BLaER1 treated with 17β-estradiol and CSF1 and Interleukin-3, amounts not matched to agents 10 nM and 100 nM (cell line): ENCODE measurements around the gene ZC2HC1C.

Experiments used
- H3K27ac ChIP-seq, 11 experiments: shearing (Covaris generic); formaldehyde crosslinking; 2 replicates each; pipeline ENCODE4 v1.8.1; 2022
- H3K27me3 ChIP-seq, 11 experiments: shearing (Covaris generic); formaldehyde crosslinking; 2 replicates each; pipeline ENCODE4 v1.8.1; 2022
- H3K36me3 ChIP-seq, 11 experiments: shearing (Covaris generic); formaldehyde crosslinking; 2 replicates each; pipeline ENCODE4 v1.8.1; 2022
- H3K4me1 ChIP-seq, 10 experiments: shearing (Covaris generic); formaldehyde crosslinking; 2 replicates each; pipeline ENCODE4 v1.8.1; 2022
- H3K4me2 ChIP-seq, 11 experiments: shearing (Covaris generic); formaldehyde crosslinking; 2 replicates each; pipeline ENCODE4 v1.8.1; 2022
- H3K4me3 ChIP-seq, 10 experiments: shearing (Covaris generic); formaldehyde crosslinking; 2 replicates each; pipeline ENCODE4 v1.8.1; 2022
- H3K9ac ChIP-seq, 11 experiments: shearing (Covaris generic); formaldehyde crosslinking; 2 replicates each; pipeline ENCODE4 v1.8.1; 2022
- H3K9me3 ChIP-seq, 11 experiments: shearing (Covaris generic); formaldehyde crosslinking; replicated peaks in 1 of 11; 2 replicates each; pipeline ENCODE4 v1.8.1; 2022
- H4K20me1 ChIP-seq, 11 experiments: shearing (Covaris generic); formaldehyde crosslinking; 2 replicates each; pipeline ENCODE4 v1.8.1; 2022
- Cebpa-rat ChIP-seq, 11 experiments: shearing (Covaris generic); IDR thresholded peaks; 2 replicates each; pipeline ENCODE4 v1.8.1; 2022

Gene ZC2HC1C

DNA sequence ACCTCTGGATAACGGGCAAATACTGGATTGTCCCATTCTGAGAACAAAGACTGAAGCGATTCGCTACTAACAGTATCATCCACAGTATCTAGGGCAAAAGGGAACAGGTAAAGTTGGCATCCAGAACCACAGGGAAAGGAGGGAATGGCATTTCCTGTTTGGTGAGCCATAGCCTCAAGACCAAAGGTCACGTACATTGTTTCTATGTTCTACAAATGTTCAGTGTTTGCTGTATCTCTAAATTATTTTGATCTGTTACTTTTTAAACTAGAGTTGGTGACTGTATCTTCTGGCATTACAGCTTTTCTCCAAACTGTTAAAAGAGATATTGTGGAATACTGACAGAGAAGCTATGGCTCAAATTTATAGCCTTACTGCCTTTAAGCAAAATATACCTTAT lies 27.8 kb upstream of the ZC2HC1C start:
- H3K36me3 ChIP-seq = peaks cover 0 to 14% (median 4%) of the 10 kb centered on the region in 11 experiments; a peak in 9 of 22 replicates
- H3K4me2 ChIP-seq = no peak overlapping the region

GRCh38 chr14:75042035-75042434 lies 27.4 kb upstream of the ZC2HC1C start:
- Histone ChIP-seq H4K20me1 (no peaks in the 10 kb centered on the region), H3K27me3 (no peaks in the 10 kb centered on the region), H3K9ac (no peak overlapping the region), H3K4me3 (no peak overlapping the region), H3K4me2 (no peak overlapping the region), H3K9me3 (no peaks in the 10 kb centered on the region), H3K36me3 (peaks cover 0 to 14% (median 4%) of the 10 kb centered on the region in 11 experiments; a peak in 9 of 22 replicates), H3K4me1 (no peaks in the 10 kb centered on the region), H3K27ac (no peak overlapping the region)
- no peak for TF ChIP-seq Cebpa-rat (IDR thresholded peaks at IDR 0.05)

More for the DNA sequence above, 27.8 kb upstream of the ZC2HC1C start:
- Histone ChIP-seq H3K9me3 (no peaks in the 10 kb centered on the region), H3K27ac (no peak overlapping the region), H3K4me1 (no peaks in the 10 kb centered on the region), H3K27me3 (no peaks in the 10 kb centered on the region), H3K4me3 (no peak overlapping the region), H4K20me1 (no peaks in the 10 kb centered on the region), H3K9ac (no peak overlapping the region)
- TF ChIP-seq Cebpa-rat (IDR thresholded peaks at IDR 0.05) = no peak

GRCh38 chr14:75044322-75044721 lies 25.1 kb upstream of the ZC2HC1C start:
- Histone ChIP-seq H3K9ac (no peak overlapping the region), H3K9me3 (no peaks in the 10 kb centered on the region), H3K36me3 (peaks cover 0 to 10% (median 4%) of the 10 kb centered on the region in 11 experiments; a peak in 7 of 22 replicates), H4K20me1 (no peaks in the 10 kb centered on the region), H3K27ac (no peak overlapping the region), H3K27me3 (peaks cover 0 to 3% (median under 1%) of the 10 kb centered on the region in 11 experiments; a peak in 7 of 22 replicates), H3K4me2 (no peak overlapping the region), H3K4me1 (no peaks in the 10 kb centered on the region), H3K4me3 (no peak overlapping the region)
- TF ChIP-seq Cebpa-rat (IDR thresholded peaks at IDR 0.05) = no peak

- no peak for TF ChIP-seq Cebpa-rat (IDR thresholded peaks at IDR 0.05)
- Histone ChIP-seq H4K20me1 (no peaks in the 10 kb centered on the region), H3K4me3 (no peak overlapping the region), H3K4me2 (no peak overlapping the region), H3K9ac (no peak overlapping the region), H3K27ac (no peak overlapping the region), H3K4me1 (no peaks in the 10 kb centered on the region), H3K36me3 (peaks cover 0 to 10% (median 5%) of the 10 kb centered on the region in 11 experiments; a peak in 7 of 22 replicates), H3K9me3 (no peaks in the 10 kb centered on the region), H3K27me3 (peaks cover 0 to 7% (median 5%) of the 10 kb centered on the region in 11 experiments; a peak in 9 of 22 replicates)
Observed at GRCh38 chr14:75044752-75045151, 24.7 kb upstream of the ZC2HC1C start.

DNA sequence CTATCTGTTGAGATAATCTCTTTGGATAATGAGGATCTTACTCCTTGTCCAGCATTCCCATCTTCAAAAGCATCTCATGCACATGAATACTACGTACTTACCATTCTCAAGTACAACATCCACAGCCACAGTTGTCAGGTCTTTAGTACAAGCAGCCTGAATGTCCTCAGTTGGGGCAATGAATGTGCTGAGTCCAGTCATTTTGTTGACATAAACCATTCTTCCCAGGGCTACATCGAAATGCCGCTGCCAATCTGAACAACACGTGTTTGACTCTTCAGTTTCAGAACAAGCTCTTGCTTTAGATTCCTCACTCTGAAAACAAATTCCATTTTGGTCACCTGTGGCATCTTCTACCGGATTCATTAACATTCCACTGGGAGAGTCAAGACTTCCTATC lies 23.2 kb upstream of the ZC2HC1C start:
- Histone ChIP-seq H3K36me3 (peaks cover 0 to 7% (median 3%) of the 10 kb centered on the region in 11 experiments; a peak in 7 of 22 replicates), H3K4me2 (no peak overlapping the region), H3K4me1 (peaks cover 0 to 13% (median 8%) of the 10 kb centered on the region in 10 experiments; a peak in 10 of 20 replicates), H3K27ac (no peak overlapping the region), H3K9me3 (peaks cover 0 to 5% (median 0%) of the 10 kb centered on the region in 11 experiments; a peak in 1 of 22 replicates), H3K27me3 (peaks cover 12 to 22% (median 20%) of the 10 kb centered on the region in 11 experiments), H4K20me1 (no peaks in the 10 kb centered on the region), H3K9ac (no peak overlapping the region), H3K4me3 (no peak overlapping the region)
- no peak for TF ChIP-seq Cebpa-rat (IDR thresholded peaks at IDR 0.05)

DNA sequence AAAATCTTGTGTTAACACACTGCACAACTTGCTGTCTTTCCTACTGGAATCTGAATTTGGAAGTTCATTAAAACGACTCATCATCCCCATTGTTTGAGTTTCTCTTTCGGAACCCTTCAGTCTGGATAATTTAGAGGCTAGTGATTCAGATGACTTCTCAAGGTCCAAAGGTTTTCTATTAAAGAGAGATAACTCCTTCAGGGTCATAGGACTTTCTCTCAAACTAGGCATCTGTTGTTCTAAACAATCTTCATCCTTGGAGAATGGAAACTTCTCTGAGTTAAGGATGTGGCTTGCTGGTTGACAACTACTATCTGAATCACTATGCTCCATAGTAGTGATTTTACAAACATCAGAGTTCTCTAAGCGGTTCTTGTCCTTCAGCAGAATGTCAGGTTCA lies 22.5 kb upstream of the ZC2HC1C start:
- H3K4me1 ChIP-seq = peaks cover 0 to 15% (median 10%) of the 10 kb centered on the region in 10 experiments; a peak in 10 of 20 replicates
- H3K9me3 ChIP-seq = peaks cover 0 to 7% (median 0%) of the 10 kb centered on the region in 11 experiments; a peak in 1 of 22 replicates
- H3K4me3 ChIP-seq = no peak overlapping the region
- peaks cover 18 to 29% (median 26%) of the 10 kb centered on the region in 11 experiments for H3K27me3 ChIP-seq
- H3K9ac ChIP-seq = no peak overlapping the region
- H4K20me1 ChIP-seq = no peaks in the 10 kb centered on the region
- H3K4me2 ChIP-seq = no peak overlapping the region
- H3K36me3 ChIP-seq = peaks cover 0 to 7% (median 0%) of the 10 kb centered on the region in 11 experiments; a peak in 4 of 22 replicates
- no peak overlapping the region for H3K27ac ChIP-seq
- no peak for TF ChIP-seq Cebpa-rat (IDR thresholded peaks at IDR 0.05)

- Histone ChIP-seq H3K36me3 (peaks cover 0 to 9% (median 0%) of the 10 kb centered on the region in 11 experiments; a peak in 3 of 22 replicates), H3K27ac (no peak overlapping the region)
- TF ChIP-seq Cebpa-rat (IDR thresholded peaks at IDR 0.05) = no peak
Observed at GRCh38 chr14:75047506-75047905, 21.9 kb upstream of the ZC2HC1C start.

DNA sequence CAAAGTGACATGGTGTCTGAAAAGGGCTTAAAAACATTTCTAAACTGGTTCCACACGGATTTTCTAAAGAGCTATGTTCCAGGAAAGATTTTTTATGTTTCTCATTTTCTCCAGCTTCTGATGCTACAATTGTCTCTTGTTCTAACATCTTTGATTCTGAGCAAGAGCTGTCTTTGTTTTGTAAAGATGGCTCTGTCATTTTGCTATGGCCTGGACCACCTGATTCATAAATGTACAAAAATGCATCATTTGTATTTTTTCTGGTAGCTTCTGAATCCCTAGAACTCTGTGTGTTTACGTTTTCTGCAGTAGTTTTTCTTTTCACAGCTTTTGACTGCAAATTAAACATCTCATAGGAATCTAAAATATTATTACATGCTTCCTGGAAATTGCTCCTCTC lies 21.3 kb upstream of the ZC2HC1C start:
- H3K9ac ChIP-seq = no peak overlapping the region
- H3K4me2 ChIP-seq = no peak overlapping the region
- H3K36me3 ChIP-seq = peaks cover 0 to 10% (median 0%) of the 10 kb centered on the region in 11 experiments; a peak in 3 of 22 replicates
- peaks cover 0 to 15% (median 10%) of the 10 kb centered on the region in 10 experiments; a peak in 10 of 20 replicates for H3K4me1 ChIP-seq
- peaks cover 0 to 7% (median 0%) of the 10 kb centered on the region in 11 experiments; a peak in 1 of 22 replicates for H3K9me3 ChIP-seq
- H3K4me3 ChIP-seq = no peak overlapping the region
- no peak for TF ChIP-seq Cebpa-rat (IDR thresholded peaks at IDR 0.05)
- H3K27ac ChIP-seq = no peak overlapping the region
- H3K27me3 ChIP-seq = peaks cover 18 to 36% (median 33%) of the 10 kb centered on the region in 11 experiments
- H4K20me1 ChIP-seq = no peaks in the 10 kb centered on the region

More at GRCh38 chr14:75047506-75047905, 21.9 kb upstream of the ZC2HC1C start:
- peaks cover 18 to 35% (median 32%) of the 10 kb centered on the region in 11 experiments for H3K27me3 ChIP-seq
- peaks cover 0 to 15% (median 10%) of the 10 kb centered on the region in 10 experiments; a peak in 10 of 20 replicates for H3K4me1 ChIP-seq
- no peak overlapping the region for H3K4me2 ChIP-seq
- H4K20me1 ChIP-seq = no peaks in the 10 kb centered on the region
- H3K9me3 ChIP-seq = peaks cover 0 to 7% (median 0%) of the 10 kb centered on the region in 11 experiments; a peak in 1 of 22 replicates
- no peak overlapping the region for H3K9ac ChIP-seq
- no peak overlapping the region for H3K4me3 ChIP-seq

GRCh38 chr14:75049136-75049535 lies 20.3 kb upstream of the ZC2HC1C start:
- H3K4me2 ChIP-seq = no peak overlapping the region
- peaks cover 0 to 10% (median 0%) of the 10 kb centered on the region in 11 experiments; a peak in 3 of 22 replicates for H3K36me3 ChIP-seq
- H4K20me1 ChIP-seq = no peaks in the 10 kb centered on the region
- no peak overlapping the region for H3K4me3 ChIP-seq
- H3K4me1 ChIP-seq = peaks cover 0 to 15% (median 10%) of the 10 kb centered on the region in 10 experiments; a peak in 10 of 20 replicates
- H3K9ac ChIP-seq = no peak overlapping the region
- H3K9me3 ChIP-seq = peaks cover 0 to 7% (median 0%) of the 10 kb centered on the region in 11 experiments; a peak in 1 of 22 replicates
- H3K27me3 ChIP-seq = peaks cover 18 to 36% (median 33%) of the 10 kb centered on the region in 11 experiments
- H3K27ac ChIP-seq = no peak overlapping the region
- TF ChIP-seq Cebpa-rat (IDR thresholded peaks at IDR 0.05) = no peak
